GM21390 (cell line): Measurements from ENCODE around the gene SEPTIN5.

Experiments used
- ATAC-seq: cut with Tn5 transposase; IDR thresholded peaks from one replicate; pipeline ENCODE4 v1.9.1; 2021; ENCODE audit not compliant: unreplicated experiment

The SEPTIN5 gene

DNA sequence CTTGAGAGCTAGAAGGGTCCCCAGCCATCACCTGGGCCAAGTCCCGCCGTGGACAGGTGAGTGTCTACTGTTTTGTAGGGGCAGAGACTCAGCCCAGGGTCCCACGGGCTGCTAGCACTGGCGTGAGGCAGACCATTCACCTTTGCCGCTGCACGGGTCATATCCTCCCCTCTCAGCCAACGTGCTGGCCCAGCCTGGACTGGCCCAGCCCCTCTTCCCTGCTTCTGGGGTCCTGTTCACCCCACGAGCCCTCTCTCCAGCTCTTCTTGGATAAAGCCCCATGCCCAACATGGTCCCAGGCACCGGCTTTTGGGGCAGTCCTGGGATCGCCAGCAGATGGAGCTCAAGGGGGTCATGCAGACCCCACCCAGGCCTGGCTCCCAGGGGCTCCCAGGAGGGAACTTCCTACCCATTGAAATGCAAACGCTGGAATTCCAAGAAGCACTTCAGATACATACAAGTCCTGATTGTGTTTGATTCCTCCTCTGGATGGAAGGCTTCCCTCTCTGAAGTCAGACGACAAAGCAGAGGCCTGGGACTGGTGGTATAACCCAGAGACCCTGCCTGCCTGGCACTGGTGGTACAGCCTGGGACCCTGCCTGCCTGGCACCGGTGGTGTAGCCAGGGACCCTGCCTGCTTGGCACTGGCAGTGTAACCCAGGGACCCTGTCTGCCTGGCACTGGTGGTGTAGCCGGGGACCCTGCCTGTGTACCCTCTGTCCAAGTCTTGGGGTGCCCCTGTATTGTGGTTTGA is 8.9 kb upstream of the SEPTIN5 start:
- no peak for ATAC-seq

DNA sequence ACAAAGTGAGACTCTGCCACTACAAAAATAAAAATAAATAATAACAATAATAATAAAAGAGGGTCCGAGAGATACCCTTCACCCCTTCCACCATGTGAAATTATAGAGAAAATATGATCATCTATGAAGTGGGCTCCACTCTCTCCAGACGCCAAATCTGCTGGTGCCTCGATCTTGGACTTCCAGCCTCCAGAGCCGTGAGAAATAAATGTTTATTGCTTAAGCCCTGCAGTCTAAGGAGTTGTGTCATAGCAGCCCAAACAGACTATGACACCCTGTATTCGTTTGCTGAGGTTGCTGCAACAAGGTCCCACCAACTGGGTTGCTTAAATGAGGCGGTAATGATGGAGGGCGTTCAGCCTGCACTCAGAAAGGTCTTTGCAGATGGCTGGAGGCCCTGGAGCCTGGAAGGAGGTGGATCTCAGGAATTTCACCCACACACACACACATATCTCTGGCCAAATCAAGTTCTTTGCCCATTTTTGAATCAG is 7.6 kb upstream of the SEPTIN5 start:
- no peak for ATAC-seq

- ATAC-seq = no peak
These were observed 6.7 kb upstream of the SEPTIN5 start for GRCh38 chr22:19707347-19708290.

DNA sequence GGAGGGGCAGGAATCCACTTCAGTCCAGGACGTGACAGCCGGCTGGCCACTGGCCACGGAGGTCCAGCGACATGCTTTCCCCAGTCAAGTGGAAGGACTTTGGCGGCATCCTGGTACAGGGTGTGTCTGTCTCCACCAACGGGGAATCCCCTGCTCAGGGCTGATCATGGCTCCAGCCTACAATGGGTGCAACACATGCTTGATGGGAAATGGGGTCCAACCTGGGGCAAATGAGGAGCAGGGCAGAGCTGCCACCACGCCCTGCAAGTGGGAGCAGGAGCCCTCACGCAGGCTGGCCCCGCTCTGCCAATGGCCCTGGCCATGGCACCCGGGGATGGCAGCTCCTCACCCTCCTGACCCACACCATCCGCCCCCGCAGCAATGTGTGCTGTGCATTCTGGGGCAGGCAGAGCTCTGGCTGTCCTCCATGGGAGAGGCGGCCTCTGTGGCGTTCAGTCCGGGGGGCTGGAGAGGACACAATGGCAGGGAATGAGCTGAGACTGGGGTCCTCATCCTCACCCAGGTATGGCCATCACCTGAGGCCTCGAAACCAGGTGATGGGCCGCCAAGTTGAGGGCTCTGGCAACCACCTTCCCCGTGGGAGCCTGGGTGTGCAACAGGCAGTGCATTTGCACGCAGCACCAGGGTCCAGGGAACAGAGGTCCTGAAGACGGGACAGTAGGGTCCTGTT is 5.8 kb upstream of the SEPTIN5 start:
- ATAC-seq = no peak

GRCh38 chr22:19709063-19709769 is 5.1 kb upstream of the SEPTIN5 start:
- ATAC-seq = no peak

- no peak for ATAC-seq
These were observed 4.1 kb upstream of the SEPTIN5 start for GRCh38 chr22:19710020-19710768.

- ATAC-seq = no peak
These were observed 3.6 kb upstream of the SEPTIN5 start for GRCh38 chr22:19710769-19711106.

DNA sequence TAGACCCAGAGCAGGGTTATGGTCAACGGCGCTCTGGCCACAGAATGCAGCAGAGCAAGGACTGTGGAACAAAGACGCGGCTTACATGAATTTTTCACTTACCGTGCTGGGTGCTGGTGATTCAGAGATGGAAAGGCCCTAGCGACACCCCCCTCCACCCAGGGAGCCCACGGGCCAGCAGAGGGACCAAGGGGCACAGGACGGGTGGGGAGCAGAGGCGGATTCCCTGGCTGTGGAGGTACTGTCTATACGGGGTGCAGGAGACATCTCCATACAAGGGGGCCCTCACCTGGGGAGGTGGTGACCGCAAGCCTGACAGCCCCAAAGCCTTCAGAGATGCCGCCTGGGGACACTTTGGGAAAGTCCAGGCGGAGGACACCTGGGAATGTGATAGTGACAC is 1.1 kb upstream of the SEPTIN5 start:
- no peak for ATAC-seq

DNA sequence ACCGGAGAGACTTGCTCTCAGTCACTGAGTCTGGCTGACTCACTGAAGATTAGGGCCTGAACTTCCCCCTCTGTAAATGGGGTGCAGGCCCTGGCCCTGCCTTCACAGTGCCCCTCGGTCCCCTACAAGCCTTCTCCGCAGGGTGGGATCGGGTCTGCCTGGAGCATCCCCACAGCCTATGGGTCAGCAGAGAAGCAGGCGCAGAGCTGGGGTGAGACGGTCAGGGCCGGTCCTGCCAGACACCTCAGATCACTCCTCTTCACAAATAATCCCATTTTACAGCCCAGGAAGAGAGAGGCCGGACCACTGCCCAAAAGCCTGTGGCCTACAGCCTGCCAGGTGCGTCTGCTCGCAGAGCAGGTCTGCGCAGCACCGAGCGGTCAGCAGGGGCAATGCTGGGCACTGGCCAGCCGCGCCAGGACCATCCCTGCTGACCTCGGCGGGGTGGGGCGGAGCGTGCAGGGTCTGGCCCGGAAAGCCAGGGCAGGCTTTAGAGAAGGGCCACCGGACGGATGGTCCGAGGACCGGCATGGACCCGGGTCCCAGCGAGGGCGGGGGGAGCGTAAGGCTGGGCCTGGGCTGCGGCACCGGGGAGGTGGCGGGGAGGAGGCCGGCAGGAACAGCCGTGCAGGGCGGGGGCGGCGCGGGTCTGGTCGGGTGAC is 522 bp upstream of the SEPTIN5 start:
- ATAC-seq = no peak

DNA sequence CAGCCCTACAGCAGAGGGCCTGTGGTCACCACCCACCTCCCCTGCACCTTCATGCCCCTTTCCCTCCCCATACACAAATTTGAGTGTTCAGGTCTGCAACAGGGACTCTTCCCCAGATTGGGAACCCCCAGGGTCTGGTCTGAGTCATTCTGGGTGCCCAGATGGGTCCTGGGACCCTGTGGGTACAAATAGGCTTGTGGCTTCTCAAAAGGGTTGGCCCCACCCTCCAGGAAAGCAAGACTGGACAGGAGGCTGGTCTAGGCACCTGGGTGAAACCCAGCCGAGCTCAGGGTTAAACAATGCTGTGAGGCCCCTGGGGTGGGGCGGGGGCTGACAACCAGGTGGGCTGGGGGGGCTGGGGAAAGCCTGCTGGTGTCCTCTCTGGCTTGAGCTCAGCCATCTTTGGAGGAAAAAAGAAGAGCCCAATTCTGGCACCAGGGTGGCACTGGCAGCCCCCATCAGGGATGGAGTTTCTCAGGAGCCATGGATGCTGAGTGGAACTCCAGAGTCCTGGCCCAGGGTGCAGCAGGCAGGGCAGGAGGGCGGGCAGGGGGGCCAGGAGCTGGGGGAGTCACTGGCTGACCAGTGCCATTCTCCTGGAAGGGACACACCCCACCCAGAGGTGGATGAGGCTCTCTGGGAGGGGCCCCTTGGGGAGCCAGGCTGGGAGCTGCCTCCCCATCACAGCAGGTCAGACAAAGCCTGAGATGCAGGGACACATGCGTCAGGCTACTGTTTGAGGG is 1.1 kb downstream of the SEPTIN5 start:
- ATAC-seq = no peak

- no peak for ATAC-seq
These were observed 1.9 kb downstream of the SEPTIN5 start for GRCh38 chr22:19716041-19716828.

DNA sequence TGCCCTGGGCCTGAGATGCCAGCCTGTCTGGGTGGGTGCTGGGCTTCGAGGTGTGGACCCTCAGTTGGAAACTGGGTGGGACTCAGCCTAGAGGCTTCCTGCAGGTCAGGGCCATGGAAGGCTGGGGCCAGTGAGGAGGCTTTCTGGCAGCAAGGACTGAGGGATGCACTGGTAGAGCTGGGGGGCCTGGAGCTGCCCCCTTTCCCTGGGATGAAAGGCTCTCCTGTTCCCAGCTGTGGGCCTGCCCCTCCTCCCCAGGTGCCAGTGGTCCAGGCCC is 2.5 kb downstream of the SEPTIN5 start:
- no peak for ATAC-seq

GRCh38 chr22:19717181-19717580 is 2.9 kb downstream of the SEPTIN5 start:
- no peak for ATAC-seq

- ATAC-seq = no peak
These were observed 3.6 kb downstream of the SEPTIN5 start for GRCh38 chr22:19717691-19718455.

DNA sequence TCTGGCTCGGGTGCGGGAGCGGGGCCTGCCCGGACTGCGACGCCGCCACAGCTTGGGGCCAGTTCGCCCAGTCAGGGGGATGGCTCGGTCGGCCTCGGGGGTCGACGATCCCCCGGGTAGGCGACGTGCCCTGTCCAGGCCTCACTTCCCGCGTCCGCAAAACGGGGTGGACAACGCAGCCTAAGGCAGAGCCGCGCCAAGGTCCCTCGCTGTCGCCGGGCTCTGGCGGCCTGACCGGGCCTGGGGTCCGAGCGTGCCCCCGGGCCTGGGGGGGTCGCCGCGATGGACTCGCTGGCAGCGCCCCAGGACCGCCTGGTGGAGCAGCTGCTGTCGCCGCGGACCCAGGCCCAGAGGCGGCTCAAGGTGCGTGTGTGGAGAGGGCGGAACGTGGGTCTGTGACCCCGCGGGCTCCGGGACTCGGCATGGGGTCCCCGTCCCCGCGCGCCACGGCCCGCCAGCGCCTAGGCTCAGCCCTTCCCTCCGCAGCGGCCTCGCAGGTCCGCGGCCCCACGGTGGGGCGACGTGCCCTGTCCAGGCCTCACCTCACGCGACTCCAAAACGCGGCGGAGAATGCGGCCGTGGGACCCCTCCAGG is 4.2 kb downstream of the SEPTIN5 start:
- ATAC-seq = no peak

DNA sequence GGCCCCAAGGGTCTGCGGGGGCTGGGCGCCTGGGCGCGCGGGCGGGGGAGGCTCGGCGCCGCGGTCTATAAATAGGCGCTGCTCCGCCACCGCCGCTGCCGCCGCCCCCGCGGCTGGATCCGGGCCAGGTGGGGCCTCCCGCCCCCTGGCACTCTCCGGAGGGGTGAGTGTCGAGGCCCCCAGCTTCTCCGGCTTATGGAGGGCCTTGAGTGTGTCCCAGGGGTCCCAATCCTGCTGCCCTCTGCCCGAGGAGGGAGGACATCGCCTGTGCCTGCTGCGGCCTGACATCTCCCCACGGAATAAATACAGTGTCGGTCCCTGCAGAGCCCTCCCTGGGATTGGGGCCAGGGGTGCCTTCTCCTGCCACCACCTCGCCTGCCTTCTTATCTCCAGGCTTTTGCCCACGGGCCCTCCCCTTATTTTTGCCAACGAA is 4.8 kb downstream of the SEPTIN5 start:
- no peak for ATAC-seq

DNA sequence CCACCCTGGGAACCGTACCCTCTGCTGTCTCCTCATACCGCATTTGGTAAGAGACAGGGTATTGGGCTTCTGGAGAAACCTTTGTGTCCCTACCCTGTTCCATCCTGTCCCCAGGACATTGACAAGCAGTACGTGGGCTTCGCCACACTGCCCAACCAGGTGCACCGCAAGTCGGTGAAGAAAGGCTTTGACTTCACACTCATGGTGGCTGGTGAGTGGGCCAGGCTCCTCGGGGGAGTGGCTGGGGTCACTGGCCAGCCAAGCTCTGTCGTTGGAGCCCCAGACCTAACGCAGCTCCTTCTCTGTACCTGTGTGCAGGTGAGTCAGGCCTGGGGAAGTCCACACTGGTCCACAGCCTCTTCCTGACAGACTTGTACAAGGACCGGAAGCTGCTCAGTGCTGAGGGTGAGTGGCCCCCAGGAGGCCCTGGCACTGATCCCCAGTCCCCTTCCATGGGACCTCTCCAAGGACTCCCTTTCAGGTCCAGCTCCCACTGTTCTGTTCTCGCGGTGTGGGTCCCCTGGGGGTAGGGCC is 5.3 kb downstream of the SEPTIN5 start:
- ATAC-seq = no peak
